Measurements from ENCODE around the gene ZNHIT1. TPM values are rescaled to one million over a fixed set of nuclear protein-coding genes. Genes with fewer than 3 reads are reported as not detected.

ZNHIT1 gene
- total and polyA plus RNA-seq, 8 donors: 25.7 to 92.3 (median 35.5) TPM

DNA sequence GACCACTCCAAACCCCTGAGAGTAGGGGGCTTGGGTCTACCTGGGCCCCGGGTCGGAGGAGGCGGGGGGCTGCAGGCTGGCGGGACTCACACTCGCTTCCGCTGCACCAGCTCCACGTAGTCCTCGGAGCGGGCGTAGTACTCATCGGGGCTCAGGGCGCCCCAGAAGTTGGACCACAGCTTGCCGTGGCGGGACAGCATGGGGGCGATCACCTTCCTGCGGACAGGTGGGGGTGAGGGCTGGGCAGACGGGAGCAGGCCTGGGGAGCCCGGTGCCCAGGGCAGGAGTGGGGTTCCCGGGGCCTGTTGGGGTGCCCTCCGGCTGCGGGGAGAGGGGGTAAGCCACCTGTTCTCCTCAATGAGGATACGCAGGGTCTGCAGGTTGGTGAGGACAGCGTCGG is 6.5 kb upstream of the ZNHIT1 start:
- Histone ChIP-seq H3K36me3 (peaks cover 3 to 21% (median 3%) of the 10 kb centered on the region in 3 donors), H3K27me3 (no peaks in the 10 kb centered on the region), H3K4me3 (no peak overlapping the region), H3K9me3 (no peaks in the 10 kb centered on the region), H3K27ac (no peak overlapping the region), H3K4me1 (peaks cover 4 to 6% (median 5%) of the 10 kb centered on the region in 3 donors)
- ATAC-seq: no peak
- no peak for FAIRE-seq
- peak in 1 of 6 donors; percentile 71 for DNase-seq
- TF ChIP-seq, protein P1, sequence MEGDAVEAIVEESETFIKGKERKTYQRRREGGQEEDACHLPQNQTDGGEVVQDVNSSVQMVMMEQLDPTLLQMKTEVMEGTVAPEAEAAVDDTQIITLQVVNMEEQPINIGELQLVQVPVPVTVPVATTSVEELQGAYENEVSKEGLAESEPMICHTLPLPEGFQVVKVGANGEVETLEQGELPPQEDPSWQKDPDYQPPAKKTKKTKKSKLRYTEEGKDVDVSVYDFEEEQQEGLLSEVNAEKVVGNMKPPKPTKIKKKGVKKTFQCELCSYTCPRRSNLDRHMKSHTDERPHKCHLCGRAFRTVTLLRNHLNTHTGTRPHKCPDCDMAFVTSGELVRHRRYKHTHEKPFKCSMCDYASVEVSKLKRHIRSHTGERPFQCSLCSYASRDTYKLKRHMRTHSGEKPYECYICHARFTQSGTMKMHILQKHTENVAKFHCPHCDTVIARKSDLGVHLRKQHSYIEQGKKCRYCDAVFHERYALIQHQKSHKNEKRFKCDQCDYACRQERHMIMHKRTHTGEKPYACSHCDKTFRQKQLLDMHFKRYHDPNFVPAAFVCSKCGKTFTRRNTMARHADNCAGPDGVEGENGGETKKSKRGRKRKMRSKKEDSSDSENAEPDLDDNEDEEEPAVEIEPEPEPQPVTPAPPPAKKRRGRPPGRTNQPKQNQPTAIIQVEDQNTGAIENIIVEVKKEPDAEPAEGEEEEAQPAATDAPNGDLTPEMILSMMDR (IDR thresholded peaks at IDR 0.05): no peak
- WGBS, 2 donors: 96% methylated on average over 23 to 24 of the region's 24 CpGs
- intact Hi-C loops (cut with DNase I): no loop called here

DNA sequence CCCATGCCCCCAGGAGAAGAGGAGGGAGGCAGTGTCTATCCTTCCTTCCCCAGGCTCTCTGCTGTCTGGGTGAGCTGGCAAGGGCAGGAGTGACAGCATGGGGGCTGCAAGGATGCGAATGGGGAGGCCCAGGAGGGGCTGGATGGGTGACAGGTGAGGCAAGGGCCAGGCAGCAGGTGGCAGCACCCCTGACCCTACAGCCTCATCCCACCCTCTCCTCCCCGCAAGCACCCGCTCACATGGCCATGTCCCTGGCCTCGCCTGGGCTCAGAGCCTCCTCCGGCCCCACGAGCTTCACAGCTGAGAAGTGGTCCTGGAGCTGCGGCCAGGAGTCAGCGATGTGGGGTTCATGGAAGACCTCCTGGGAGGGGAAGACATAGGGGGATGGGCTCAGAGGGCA is 6.0 kb upstream of the ZNHIT1 start:
- peaks cover 3 to 21% (median 3%) of the 10 kb centered on the region in 3 donors for H3K36me3 ChIP-seq
- no peak overlapping the region for H3K4me3 ChIP-seq
- no peaks in the 10 kb centered on the region for H3K9me3 ChIP-seq
- ATAC-seq: no peak
- no peak overlapping the region for H3K27ac ChIP-seq
- TF ChIP-seq, protein P1 (IDR thresholded peaks at IDR 0.05): no peak
- no peaks in the 10 kb centered on the region for H3K27me3 ChIP-seq
- no peak for FAIRE-seq
- DNase-seq: no peak
- intact Hi-C loops (cut with DNase I): no loop called here
- H3K4me1 ChIP-seq: peaks cover 4 to 6% (median 5%) of the 10 kb centered on the region in 3 donors
- WGBS, 2 donors: 96 to 98% methylated on average over 8 of the region's 8 CpGs

DNA sequence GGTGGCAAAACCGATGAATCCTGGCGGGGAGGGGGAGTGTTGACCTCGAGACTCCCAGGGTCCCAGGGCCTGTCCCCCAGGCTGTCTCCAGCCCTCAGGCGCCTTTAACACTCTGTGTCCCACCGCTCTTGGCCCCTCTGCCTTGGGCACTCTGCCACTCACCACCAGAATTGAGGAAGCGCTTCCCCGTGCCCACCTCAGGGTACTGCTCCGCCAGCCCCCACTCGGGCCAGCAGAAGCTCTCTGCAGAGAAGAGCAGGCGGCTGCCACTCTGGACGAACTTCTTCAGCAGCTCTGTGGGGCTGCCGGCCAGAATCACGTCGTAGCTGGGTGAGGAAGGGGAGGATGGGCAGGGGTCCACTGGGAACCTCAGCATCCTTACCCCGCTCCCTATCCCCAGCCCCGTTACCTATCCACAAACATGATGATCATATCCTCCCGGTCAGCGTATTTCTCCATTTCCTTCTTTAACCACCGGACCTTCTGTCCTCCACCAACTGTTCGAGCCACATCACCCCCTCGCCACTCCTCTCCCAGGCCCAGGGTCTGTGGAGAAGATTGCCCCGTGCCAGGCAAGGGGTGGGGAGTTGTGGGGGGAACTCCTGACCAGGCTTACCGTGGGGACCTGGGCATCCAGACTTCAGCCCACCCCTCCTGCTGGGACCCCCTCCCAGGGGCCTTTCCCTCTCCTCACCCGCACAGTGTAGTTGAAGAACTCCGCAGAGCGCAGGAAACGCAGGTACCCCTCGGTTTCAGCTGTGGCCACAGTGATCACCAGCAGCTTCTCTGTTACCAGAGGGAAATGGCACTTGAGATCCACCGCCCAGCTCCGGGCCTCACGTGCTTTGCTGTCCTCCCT is 1.7 kb upstream of the ZNHIT1 start:
- Histone ChIP-seq H3K27ac (peak overlapping the region in 1 of 4 donors; percentile 95), H3K4me3 (peak overlapping the region; percentile 56 to 98 (median 74)), H3K27me3 (no peaks in the 10 kb centered on the region), H3K36me3 (peaks cover 0 to 13% (median 3%) of the 10 kb centered on the region in 3 donors), H3K4me1 (peaks cover 14 to 25% (median 18%) of the 10 kb centered on the region in 3 donors), H3K9me3 (no peaks in the 10 kb centered on the region)
- FAIRE-seq (no peak), DNase-seq (peak in 1 of 6 donors; percentile 76), ATAC-seq (no peak)
- TF ChIP-seq, protein P1 (IDR thresholded peaks at IDR 0.05): no peak
- 65 to 69% methylated on average over 31 of the region's 31 CpGs for WGBS, 2 donors
- intact Hi-C loops (cut with DNase I): no loop called here

DNA sequence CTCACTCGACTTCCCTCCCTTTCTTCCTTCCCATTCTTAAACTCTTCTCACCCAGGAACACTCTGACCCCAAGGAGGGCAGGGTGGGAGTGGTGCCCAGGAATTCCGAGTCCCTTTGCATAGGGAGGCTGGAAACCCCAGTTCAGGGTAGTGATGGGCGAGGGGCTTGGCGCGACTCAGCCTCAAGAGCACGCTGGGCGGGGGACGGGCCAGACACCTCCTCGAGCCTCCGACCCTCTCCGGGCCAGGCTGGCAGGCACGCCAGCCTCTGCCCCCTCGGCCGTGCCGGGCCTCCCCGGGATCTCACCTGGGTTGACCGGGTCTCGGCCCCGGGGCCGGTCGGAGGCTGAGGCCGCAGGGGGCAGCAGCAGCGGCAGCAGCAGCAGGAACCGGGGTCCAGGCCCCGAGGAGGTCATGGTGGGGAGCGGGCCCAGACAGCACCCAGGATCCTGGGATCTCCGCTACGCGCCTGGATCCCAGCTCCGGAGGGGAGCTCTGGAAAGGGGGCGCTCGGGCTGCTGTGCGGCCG is 1.0 kb upstream of the ZNHIT1 start:
- Histone ChIP-seq H3K9me3 (no peaks in the 10 kb centered on the region), H3K4me3 (peak overlapping the region; percentile 56 to 98 (median 74)), H3K36me3 (peaks cover 0 to 6% (median 0%) of the 10 kb centered on the region in 3 donors), H3K27ac (peak overlapping the region; percentile 77 to 95 (median 85)), H3K4me1 (peaks cover 14 to 25% (median 18%) of the 10 kb centered on the region in 3 donors), H3K27me3 (no peaks in the 10 kb centered on the region)
- ATAC-seq (no peak), DNase-seq (peak in 4 of 6 donors; percentile 32 to 87 (median 52)), FAIRE-seq (no peak)
- 0 to 1% methylated on average over 34 of the region's 34 CpGs for WGBS, 2 donors
- intact Hi-C loops (cut with DNase I): no loop called here
- TF ChIP-seq, protein P1 (IDR thresholded peaks at IDR 0.05): no peak

All from pancreas (tissue), 10 donors.